ENCODE data around the gene OTOR.

OTOR gene

GRCh38 chr20:16748308-16748900, at the start of gene OTOR:
Gene OTOR, plus strand, starts transcription at chr20:16748358. Its CDS starts 44 bp downstream, at chr20:16748402.
- no peak for DNase-seq

GRCh38 chr20:16699293-16699692, 48.9 kb upstream of the OTOR start:
- DNase-seq: no peak

- DNase-seq: no peak
Observed at GRCh38 chr20:16701296-16701695, 46.9 kb upstream of the OTOR start.

GRCh38 chr20:16703570-16703969, 44.6 kb upstream of the OTOR start:
- no peak for DNase-seq

GRCh38 chr20:16707674-16708073, 40.5 kb upstream of the OTOR start:
- no peak for DNase-seq

GRCh38 chr20:16708602-16709001, 39.6 kb upstream of the OTOR start:
- no peak for DNase-seq

- DNase-seq: no peak
Observed at GRCh38 chr20:16709017-16709416, 39.1 kb upstream of the OTOR start.

GRCh38 chr20:16710781-16711180, 37.4 kb upstream of the OTOR start:
- DNase-seq: no peak

GRCh38 chr20:16711661-16712258, 36.4 kb upstream of the OTOR start:
- no peak for DNase-seq

GRCh38 chr20:16712511-16712947, 35.6 kb upstream of the OTOR start:
- DNase-seq: no peak

GRCh38 chr20:16713066-16713465, 35.1 kb upstream of the OTOR start:
- DNase-seq: no peak

- no peak for DNase-seq
Observed at GRCh38 chr20:16714242-16714641, 33.9 kb upstream of the OTOR start.

- no peak for DNase-seq
Observed at GRCh38 chr20:16714751-16715150, 33.4 kb upstream of the OTOR start.

- no peak for DNase-seq
Observed at GRCh38 chr20:16719421-16719820, 28.7 kb upstream of the OTOR start.

- no peak for DNase-seq
Observed at GRCh38 chr20:16729080-16729479, 19.1 kb upstream of the OTOR start.

GRCh38 chr20:16729565-16730460, 18.3 kb upstream of the OTOR start, which contains the start of gene SNRPB2:
Gene SNRPB2, plus strand, starts transcription at chr20:16730026. Its CDS starts 1,677 bp downstream, at chr20:16731703.
- peak; percentile 92 for DNase-seq

GRCh38 chr20:16732506-16733152, 15.5 kb upstream of the OTOR start:
- no peak for DNase-seq

- no peak for DNase-seq
Observed at GRCh38 chr20:16740365-16741072, 7.6 kb upstream of the OTOR start.

- DNase-seq: no peak
Observed at GRCh38 chr20:16744178-16744807, 3.9 kb upstream of the OTOR start.

- no peak for DNase-seq
Observed at GRCh38 chr20:16745204-16745603, 3.0 kb upstream of the OTOR start.

GRCh38 chr20:16747291-16747811, 807 bp upstream of the OTOR start:
- DNase-seq: no peak

- no peak for DNase-seq
Observed at GRCh38 chr20:16749573-16749972, 1.4 kb downstream of the OTOR start.
